ENCODE data around the gene HSD17B14.
"Not testable (repeated sequence)": the region's sequence is repeated elsewhere in the genome, so short reads cannot be mapped to it uniquely, and the experiment has no call there.

Gene HSD17B14

GRCh38 chr19:48795685-48796070 lies 40.6 kb downstream of the HSD17B14 start:
- no peak for DNase-seq

- DNase-seq = peak; percentile 57
Measured at GRCh38 chr19:48795055-48795684, 41.1 kb downstream of the HSD17B14 start.

GRCh38 chr19:48794291-48794690 lies 42.0 kb downstream of the HSD17B14 start:
- DNase-seq = no peak

GRCh38 chr19:48793271-48793670 lies 43.0 kb downstream of the HSD17B14 start:
- no peak for DNase-seq

- DNase-seq = not testable (repeated sequence)
Measured at GRCh38 chr19:48787331-48787730, 49.0 kb downstream of the HSD17B14 start.

GRCh38 chr19:48786422-48786821 lies 49.9 kb downstream of the HSD17B14 start:
- DNase-seq = not testable (repeated sequence)

GRCh38 chr19:48784527-48784926 lies 51.8 kb downstream of the HSD17B14 start:
- DNase-seq = no peak

GRCh38 chr19:48780631-48781391 lies 55.5 kb downstream of the HSD17B14 start:
- no peak for DNase-seq

- no peak for DNase-seq
Measured at GRCh38 chr19:48779636-48780035, 56.7 kb downstream of the HSD17B14 start.

GRCh38 chr19:48777720-48778119 lies 58.6 kb downstream of the HSD17B14 start:
- DNase-seq = no peak

- no peak for DNase-seq
Measured at GRCh38 chr19:48777139-48777538, 59.2 kb downstream of the HSD17B14 start.

- DNase-seq = no peak
Measured at GRCh38 chr19:48772503-48772953, 63.8 kb downstream of the HSD17B14 start.

- no peak for DNase-seq
Measured at GRCh38 chr19:48770734-48771472, 65.4 kb downstream of the HSD17B14 start.

- no peak for DNase-seq
Measured at GRCh38 chr19:48770266-48770665, 66.0 kb downstream of the HSD17B14 start.

GRCh38 chr19:48768994-48769713 lies 67.1 kb downstream of the HSD17B14 start:
- DNase-seq = no peak

- DNase-seq = not testable (repeated sequence)
Measured at GRCh38 chr19:48768171-48768753, 68.0 kb downstream of the HSD17B14 start.

GRCh38 chr19:48765816-48766215 lies 70.5 kb downstream of the HSD17B14 start:
- DNase-seq = not testable (repeated sequence)

Data from NCI-H2081 treated with DMSO at 0.1 percent for 48 hours (cell line).